K562 (cell line): ENCODE measurements around the gene NT5C. TPM values are rescaled to one million over a fixed set of nuclear protein-coding genes. Genes with fewer than 3 reads are reported as not detected.

Experiments used
- CBFB ChIP-seq: sonication (generic); formaldehyde crosslinking; IDR thresholded peaks from 2 replicates; pipeline ENCODE4 v1.4.0; 2020; ENCODE audit warnings: mild to moderate bottlenecking, missing genetic modification reagents
- JUN ChIP-seq, 2 experiments: sonication (generic) in 1 of 2; formaldehyde crosslinking in 1 of 2; IDR thresholded peaks; 2 replicates each; pipeline versions ENCODE4 v1.6.1 to v1.8.0; 2012 to 2022; ENCODE audit warnings: borderline replicate concordance in 2 of 2, mild to moderate bottlenecking in 2 of 2, improper control_type of control experiment in 1 of 2, low read depth in 1 of 2, low read length in 1 of 2, missing genetic modification reagents in 1 of 2
- KLF1 ChIP-seq: fragments of 450-650 bp; IDR thresholded peaks from 2 replicates; pipeline ENCODE4 v1.6.1; 2016; ENCODE audit warnings: missing genetic modification characterization, missing compliant biosample characterization
- MED1 ChIP-seq: sonication (generic); formaldehyde crosslinking; IDR thresholded peaks from 2 replicates; pipeline ENCODE4 v1.8.1; 2023; ENCODE audit warnings: missing genetic modification reagents, borderline replicate concordance
- NEUROD1 ChIP-seq: fragments of 150-350 bp; IDR thresholded peaks from 2 replicates; pipeline ENCODE4 v1.6.1; 2014; ENCODE audit warnings: borderline replicate concordance, low read length, low read depth; ENCODE audit not compliant: partially characterized antibody
- NFYB ChIP-seq: IDR thresholded peaks from 2 replicates; pipeline ENCODE4 v1.6.1; 2011; ENCODE audit warnings: mild to moderate bottlenecking, moderate library complexity; ENCODE audit not compliant: insufficient read length; ENCODE audit errors: extremely low read depth
- PCBP2 ChIP-seq: fragments of 200-400 bp; formaldehyde crosslinking; IDR thresholded peaks from 2 replicates; pipeline ENCODE4 v1.6.1; 2018; ENCODE audit warnings: low read length, low read depth, mild to moderate bottlenecking, moderate library complexity; ENCODE audit not compliant: poor library complexity, severe bottlenecking
- POLR3A ChIP-seq: IDR thresholded peaks from 2 replicates; pipeline ENCODE4 v1.6.1; 2011; ENCODE audit warnings: borderline replicate concordance, mild to moderate bottlenecking, moderate library complexity; ENCODE audit not compliant: insufficient read length, insufficient read depth; ENCODE audit errors: extremely low read depth
- RAD21 ChIP-seq, 2 experiments: fragments of 250-450 bp in 1 of 2; fragments of 450-650 bp in 1 of 2; sonication (Bioruptor Pico) in 1 of 2; formaldehyde crosslinking in 1 of 2; IDR thresholded peaks in 1 of 2; conservative IDR thresholded peaks in 1 of 2; 2 replicates each; pipeline versions ENCODE4 v1.4.0 to v1.8.0; 2020 to 2022; ENCODE audit warnings: mild to moderate bottlenecking in 2 of 2, moderate library complexity in 1 of 2
- RBM17 ChIP-seq: fragments of 200-400 bp; formaldehyde crosslinking; IDR thresholded peaks from 2 replicates; pipeline ENCODE4 v1.6.1; 2017; ENCODE audit warnings: low read depth, mild to moderate bottlenecking, low read length, borderline replicate concordance
- SMARCB1 ChIP-seq: IDR thresholded peaks from 2 replicates; pipeline ENCODE4 v1.6.1; 2011; ENCODE audit warnings: improper control_type of control experiment, low read depth; ENCODE audit not compliant: insufficient read length
- SPI1 ChIP-seq: IDR thresholded peaks from 2 replicates; pipeline ENCODE4 v1.6.1; 2011; ENCODE audit warnings: low read depth, low read length, control low read depth, borderline replicate concordance
- ZNF316 ChIP-seq: fragments of 450-650 bp; IDR thresholded peaks from 2 replicates; pipeline ENCODE4 v1.6.1; 2016
- ZNF384 ChIP-seq: IDR thresholded peaks from 2 replicates; pipeline ENCODE4 v1.6.1; 2012; ENCODE audit warnings: low read depth, low read length, improper control_type of control experiment
- ZNF77 ChIP-seq: fragments of 250-450 bp; sonication (Bioruptor Pico); IDR thresholded peaks from 2 replicates; pipeline ENCODE4 v1.5.0; 2020
- polyA plus RNA-seq, 8 experiments: library from polyadenylated mRNA; depleted of rRNA in 4 of 8; stranded (reverse) in 5 of 8; unstranded in 3 of 8; fragments of >200 nt; fragmentation: Nextera tagmentation in 2 of 8; fragmentation: Illumina TruSeq in 1 of 8; extraction: Ambion mirVana in 2 of 8; extraction: Trizol in 1 of 8; gene quantifications; 2 replicates each; pipeline versions ENCODE4 v1.2.1 to v1.2.3, GENCODE V29; 2011 to 2014; ENCODE audit warnings: inconsistent platforms in 1 of 8, missing spikeins in 1 of 8
- total RNA-seq, 7 experiments: library from RNA; depleted of rRNA in 6 of 7; stranded (reverse); fragments of >200 nt in 6 of 7; fragmentation: Illumina TruSeq in 2 of 7; extraction: Trizol in 2 of 7; gene quantifications; 2 replicates each; pipeline versions ENCODE4 v1.2.1 to v1.2.3, GENCODE V29; 2011 to 2021; ENCODE audit warnings: low replicate concordance in 1 of 7
- TF ChIP-seq, protein P1 (sequence below): sonication (generic); formaldehyde crosslinking; IDR thresholded peaks from 2 replicates; pipeline ENCODE4 v1.8.1; 2023; ENCODE audit warnings: mild to moderate bottlenecking, missing genetic modification reagents
- TF ChIP-seq, protein P2 (sequence below): fragments of 450-650 bp; IDR thresholded peaks from 2 replicates; pipeline ENCODE4 v1.6.1; 2016
- TF ChIP-seq, protein P3 (sequence below), 3 experiments: fragments of 200-800 bp in 1 of 3; sonication (Bioruptor generic) in 1 of 3; sonication (generic) in 1 of 3; formaldehyde crosslinking in 1 of 3; IDR thresholded peaks; 2 replicates each; pipeline versions ENCODE4 v1.6.1 to v1.8.0; 2016 to 2022; ENCODE audit warnings: mild to moderate bottlenecking in 2 of 3, missing compliant biosample characterization in 2 of 3, missing genetic modification characterization in 2 of 3, missing genetic modification reagents in 1 of 3
- TF ChIP-seq, protein P4 (sequence below): fragments of 250-450 bp; sonication (Bioruptor Pico); IDR thresholded peaks from 2 replicates; pipeline ENCODE4 v1.4.0; 2020; ENCODE audit warnings: borderline replicate concordance
- TF ChIP-seq, protein P5 (sequence below): sonication (generic); formaldehyde crosslinking; IDR thresholded peaks from 2 replicates; pipeline ENCODE4 v1.8.0; 2022; ENCODE audit warnings: mild to moderate bottlenecking, missing genetic modification reagents

The NT5C gene
- total and polyA plus RNA-seq, 9 of the 15 experiments (the other 6 are each of a cell fraction or from before 2014, with no cell fraction given), result 2.9 to 205 (median 45.0) TPM

DNA sequence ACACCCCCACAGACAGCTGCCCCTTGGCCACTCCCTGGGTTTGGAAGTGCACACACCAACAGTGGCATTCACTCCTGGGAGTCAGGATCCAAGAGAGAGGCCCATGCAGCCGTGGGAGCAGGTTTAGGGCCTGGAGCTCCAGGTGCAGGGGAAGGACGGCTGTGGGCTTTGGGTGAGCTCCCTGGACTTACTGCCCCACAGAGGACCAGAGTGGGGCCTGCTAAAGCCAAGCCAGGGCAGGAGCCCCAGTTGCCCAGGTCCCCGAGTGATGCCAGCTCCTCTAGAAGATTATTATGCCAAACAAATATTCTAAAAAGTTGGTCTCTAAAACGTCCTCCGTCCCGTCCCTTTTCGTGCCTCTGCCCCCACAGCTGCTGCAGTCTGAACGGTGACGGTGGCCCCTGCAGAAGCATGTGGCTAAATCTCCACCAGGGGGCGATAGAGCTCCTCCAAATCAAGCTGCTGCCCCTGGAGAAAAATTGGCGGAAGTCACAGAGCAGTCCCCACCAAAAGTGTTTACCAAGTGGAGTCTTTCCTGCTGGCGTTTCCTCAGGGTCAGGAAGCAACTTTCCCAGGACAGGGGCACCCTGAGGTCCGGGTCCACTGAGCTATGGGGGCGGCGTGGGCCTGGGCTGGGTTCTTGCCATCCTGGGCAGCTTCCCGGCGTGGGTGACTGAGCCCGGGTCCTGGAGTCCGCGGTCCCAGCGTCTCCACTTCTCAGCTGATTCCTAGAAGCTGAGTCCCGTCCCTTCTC is 17.6 kb downstream of the NT5C start (continued):
- no peak for TF ChIP-seq ZNF77
- no peak for TF ChIP-seq KLF1 (tag)
- no peak for TF ChIP-seq RBM17
- TF ChIP-seq POLR3A, result no peak
- TF ChIP-seq, protein P1, sequence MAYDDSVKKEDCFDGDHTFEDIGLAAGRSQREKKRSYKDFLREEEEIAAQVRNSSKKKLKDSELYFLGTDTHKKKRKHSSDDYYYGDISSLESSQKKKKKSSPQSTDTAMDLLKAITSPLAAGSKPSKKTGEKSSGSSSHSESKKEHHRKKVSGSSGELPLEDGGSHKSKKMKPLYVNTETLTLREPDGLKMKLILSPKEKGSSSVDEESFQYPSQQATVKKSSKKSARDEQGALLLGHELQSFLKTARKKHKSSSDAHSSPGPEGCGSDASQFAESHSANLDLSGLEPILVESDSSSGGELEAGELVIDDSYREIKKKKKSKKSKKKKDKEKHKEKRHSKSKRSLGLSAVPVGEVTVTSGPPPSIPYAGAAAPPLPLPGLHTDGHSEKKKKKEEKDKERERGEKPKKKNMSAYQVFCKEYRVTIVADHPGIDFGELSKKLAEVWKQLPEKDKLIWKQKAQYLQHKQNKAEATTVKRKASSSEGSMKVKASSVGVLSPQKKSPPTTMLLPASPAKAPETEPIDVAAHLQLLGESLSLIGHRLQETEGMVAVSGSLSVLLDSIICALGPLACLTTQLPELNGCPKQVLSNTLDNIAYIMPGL (CRISPR knock-in tag), result no peak
- TF ChIP-seq RAD21 (CRISPR knock-in tag; conservative IDR thresholded peaks at IDR 0.05 in 1 of 2, IDR thresholded peaks at IDR 0.05 in 1 of 2), result peak; percentile 94 to 96
- TF ChIP-seq, protein P2, sequence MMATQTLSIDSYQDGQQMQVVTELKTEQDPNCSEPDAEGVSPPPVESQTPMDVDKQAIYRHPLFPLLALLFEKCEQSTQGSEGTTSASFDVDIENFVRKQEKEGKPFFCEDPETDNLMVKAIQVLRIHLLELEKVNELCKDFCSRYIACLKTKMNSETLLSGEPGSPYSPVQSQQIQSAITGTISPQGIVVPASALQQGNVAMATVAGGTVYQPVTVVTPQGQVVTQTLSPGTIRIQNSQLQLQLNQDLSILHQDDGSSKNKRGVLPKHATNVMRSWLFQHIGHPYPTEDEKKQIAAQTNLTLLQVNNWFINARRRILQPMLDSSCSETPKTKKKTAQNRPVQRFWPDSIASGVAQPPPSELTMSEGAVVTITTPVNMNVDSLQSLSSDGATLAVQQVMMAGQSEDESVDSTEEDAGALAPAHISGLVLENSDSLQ, result no peak
- no peak for TF ChIP-seq PCBP2
- 0 out of 2 replicates have a peak, but pooled peaks have one; percentile 45 for TF ChIP-seq ZNF384
- TF ChIP-seq, protein P3, sequence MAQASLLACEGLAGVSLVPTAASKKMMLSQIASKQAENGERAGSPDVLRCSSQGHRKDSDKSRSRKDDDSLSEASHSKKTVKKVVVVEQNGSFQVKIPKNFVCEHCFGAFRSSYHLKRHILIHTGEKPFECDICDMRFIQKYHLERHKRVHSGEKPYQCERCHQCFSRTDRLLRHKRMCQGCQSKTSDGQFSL (CRISPR knock-in tag; IDR thresholded peaks at IDR 0.05), result peak; percentile 60; the same call in 1 of the 2 replicates
- TF ChIP-seq, protein P3 (tag; IDR thresholded peaks at IDR 0.05), result no peak
- TF ChIP-seq CBFB, result no peak
- TF ChIP-seq NEUROD1, result no peak
- TF ChIP-seq, protein P4, sequence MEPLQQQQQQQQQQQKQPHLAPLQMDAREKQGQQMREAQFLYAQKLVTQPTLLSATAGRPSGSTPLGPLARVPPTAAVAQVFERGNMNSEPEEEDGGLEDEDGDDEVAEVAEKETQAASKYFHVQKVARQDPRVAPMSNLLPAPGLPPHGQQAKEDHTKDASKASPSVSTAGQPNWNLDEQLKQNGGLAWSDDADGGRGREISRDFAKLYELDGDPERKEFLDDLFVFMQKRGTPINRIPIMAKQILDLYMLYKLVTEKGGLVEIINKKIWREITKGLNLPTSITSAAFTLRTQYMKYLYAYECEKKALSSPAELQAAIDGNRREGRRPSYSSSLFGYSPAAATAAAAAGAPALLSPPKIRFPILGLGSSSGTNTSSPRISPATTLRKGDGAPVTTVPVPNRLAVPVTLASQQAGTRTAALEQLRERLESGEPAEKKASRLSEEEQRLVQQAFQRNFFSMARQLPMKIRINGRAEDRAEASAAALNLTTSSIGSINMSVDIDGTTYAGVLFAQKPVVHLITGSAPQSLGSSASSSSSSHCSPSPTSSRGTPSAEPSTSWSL, result no peak
- TF ChIP-seq MED1 (CRISPR knock-in tag), result no peak
- no peak for TF ChIP-seq ZNF316
- TF ChIP-seq NFYB, result no peak
- no peak for TF ChIP-seq SMARCB1
- no peak for TF ChIP-seq JUN (IDR thresholded peaks at IDR 0.05; ENCODE audit: borderline replicate concordance, low read depth, low read length)
- no peak for TF ChIP-seq JUN (CRISPR knock-in tag; IDR thresholded peaks at IDR 0.05; ENCODE audit: borderline replicate concordance)
- TF ChIP-seq, protein P5, sequence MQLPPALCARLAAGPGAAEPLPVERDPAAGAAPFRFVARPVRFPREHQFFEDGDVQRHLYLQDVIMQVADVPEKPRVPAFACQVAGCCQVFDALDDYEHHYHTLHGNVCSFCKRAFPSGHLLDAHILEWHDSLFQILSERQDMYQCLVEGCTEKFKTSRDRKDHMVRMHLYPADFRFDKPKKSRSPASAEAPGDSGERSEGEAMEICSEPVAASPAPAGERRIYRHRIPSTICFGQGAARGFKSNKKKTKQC (CRISPR knock-in tag), result no peak
- TF ChIP-seq SPI1, result peak; percentile 46; the same call in 1 of the 2 replicates
